Activated CD4-positive, CD25-positive, alpha-beta regulatory T cell treated with anti-CD3 and anti-CD28 coated beads, Interleukin-2, amount 50 U/mL, for 72 hours (primary cell): ENCODE data around the gene RBL2.
A peak's percentile ranks its signal among the peaks of the same experiment; 100 is the strongest.
"Not testable (repeated sequence)": the region's sequence is repeated elsewhere in the genome, so short reads cannot be mapped to it uniquely, and the experiment has no call there.

ENCODE experiments used
- DNase-seq: peaks from one replicate; pipeline ENCODE4 v3.0.0; 2021

The RBL2 gene

DNA sequence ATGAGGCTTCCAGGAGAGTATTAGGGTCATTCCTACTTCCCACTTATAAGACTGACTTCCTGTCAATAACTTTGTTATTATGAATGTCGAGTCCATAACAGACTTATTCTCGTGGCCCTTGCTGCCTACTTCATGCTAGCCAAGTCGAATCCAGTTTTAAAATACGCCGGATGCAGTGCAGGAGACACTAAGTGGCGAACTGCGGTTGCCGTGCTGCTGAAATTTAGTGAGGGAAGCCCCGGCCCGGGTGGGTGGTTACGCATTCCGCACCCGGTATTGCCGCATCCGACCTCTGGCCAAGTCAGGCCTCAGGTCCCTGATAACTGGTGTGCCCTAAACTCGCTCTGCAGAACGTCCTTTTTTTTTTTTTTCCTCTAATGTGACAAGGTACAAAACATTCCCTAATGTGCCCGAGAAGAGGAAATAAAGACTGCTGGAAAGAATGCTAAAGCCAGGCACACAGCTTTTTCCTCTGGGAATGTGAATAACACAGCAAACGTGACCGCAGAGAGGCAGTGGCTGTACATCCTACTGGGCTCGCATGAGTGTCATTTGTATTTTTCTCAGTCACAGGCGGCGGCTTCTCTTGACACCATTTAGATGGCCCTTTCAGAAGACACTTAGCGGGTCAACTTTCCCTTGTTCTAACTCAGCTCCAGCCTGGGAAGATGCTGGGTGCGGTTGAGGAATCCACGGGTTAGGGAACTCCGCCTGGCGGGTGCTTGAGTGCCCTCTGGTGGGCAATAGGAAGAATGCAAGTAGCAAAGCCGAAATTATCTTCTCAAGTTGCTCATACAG, 75.8 kb downstream of the RBL2 start:
- peak; percentile 53 for DNase-seq

DNA sequence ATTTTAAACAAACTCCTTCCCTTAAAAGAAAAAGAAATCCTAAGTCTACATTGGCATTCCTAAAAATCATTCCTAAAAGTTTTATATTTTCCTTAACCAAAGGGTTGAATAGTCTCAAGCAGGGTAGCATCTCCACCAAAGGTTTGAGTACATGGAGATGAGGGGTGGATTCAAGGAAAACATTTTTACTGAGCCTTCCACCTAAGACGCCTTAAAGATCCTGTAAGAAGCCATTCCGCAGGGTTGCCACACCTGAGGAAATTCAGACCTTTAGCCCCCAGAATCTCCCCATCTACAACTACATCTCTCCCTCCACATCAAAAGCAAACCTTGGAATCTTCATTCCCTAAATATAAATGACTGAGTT, 76.4 kb downstream of the RBL2 start:
- DNase-seq: no peak

DNA sequence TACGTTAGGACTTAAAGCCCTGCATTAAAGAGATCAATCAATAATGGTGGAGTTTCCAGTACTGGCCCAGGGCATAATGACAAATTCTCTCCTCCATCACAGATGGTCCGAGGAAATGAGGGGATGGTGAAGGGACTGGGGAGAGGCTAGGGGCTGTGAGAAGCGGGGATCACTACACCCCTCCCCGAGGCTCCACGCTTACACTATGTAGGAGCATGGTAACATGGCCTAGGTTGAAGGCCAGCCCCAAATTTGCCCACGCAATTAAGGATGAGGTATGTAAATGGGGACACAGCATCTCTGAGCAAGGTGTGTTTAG, 76.8 kb downstream of the RBL2 start:
- DNase-seq: no peak

DNA sequence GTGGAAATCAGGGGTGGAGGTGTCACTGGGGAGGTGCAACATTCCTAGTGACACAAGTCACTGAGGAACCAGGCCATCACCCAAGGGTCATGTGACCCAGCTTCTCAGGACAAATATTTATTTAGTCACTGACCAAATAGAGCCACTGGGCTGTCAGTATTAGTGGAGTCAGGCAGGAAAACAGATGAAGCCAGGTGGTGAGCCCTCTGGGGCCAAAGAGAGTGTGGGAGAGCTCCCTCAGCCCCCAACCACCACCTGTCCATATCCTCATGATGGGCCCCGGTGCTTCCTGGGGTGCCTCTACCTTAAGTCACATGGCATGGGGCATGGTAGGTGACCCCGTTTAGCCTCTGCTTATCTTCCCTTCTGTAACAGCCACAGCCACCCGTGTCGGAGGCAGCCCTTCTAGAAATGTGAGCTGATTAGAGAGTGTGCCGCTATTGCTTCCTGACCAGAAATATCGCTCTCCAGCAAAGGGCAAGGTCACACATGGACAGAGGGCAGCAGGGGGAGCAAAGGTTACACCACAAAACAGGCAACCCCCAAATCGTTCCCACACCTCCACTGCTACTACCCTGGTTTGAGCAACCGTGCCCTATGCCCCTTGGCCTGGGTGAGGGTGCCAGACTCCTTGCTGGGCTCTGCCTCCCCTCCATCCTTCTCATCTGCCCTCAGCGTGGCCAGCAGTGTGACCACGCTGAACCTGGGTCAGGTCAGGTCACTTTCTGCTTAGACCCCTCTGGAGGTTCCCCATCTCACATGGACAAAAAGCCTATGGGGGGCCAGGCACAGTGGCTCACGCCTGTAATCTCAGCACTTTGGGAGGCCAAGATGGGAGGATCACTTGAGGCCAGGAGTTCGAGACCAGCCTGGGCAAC, 77.4 kb downstream of the RBL2 start:
- DNase-seq: no peak

DNA sequence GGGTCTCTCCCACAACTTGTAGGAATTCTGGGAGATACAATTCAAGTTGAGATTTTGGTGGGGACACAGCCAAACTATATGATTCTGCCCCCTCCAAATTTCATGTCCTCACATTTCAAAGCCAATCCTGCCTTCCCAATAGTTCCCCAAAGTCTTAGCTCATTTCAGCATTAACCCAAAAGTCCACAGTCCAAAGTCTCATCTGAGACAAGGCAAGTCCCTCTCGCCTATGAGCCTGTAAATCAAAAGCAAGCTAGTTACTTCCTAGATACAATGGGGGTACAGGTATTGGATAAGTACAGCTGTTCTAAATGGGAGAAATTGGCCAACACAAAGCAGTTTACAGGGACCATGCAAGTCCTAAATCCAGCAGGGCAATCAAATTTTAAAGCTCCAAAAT, 78.5 kb downstream of the RBL2 start:
- DNase-seq: not testable (repeated sequence)

DNA sequence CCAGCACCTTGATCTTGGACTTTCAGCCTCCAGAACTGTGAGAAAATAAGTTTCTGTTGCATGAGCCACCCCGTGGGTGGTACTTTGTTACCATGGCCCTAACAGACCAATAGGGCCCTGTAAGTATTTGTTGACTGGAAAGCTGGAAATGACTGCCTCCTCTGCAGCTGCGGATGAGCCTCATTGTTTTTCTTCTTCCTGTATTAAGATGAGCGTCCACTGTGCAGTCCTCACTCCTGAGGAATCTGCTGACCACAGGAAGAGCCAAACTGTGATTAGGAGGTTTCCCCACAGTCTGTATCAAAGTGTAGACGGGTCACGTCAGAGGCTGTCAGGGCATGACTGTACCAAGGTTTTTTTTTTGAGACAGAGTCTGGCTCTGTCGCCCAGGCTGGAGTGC, 81.0 kb downstream of the RBL2 start:
- no peak for DNase-seq

DNA sequence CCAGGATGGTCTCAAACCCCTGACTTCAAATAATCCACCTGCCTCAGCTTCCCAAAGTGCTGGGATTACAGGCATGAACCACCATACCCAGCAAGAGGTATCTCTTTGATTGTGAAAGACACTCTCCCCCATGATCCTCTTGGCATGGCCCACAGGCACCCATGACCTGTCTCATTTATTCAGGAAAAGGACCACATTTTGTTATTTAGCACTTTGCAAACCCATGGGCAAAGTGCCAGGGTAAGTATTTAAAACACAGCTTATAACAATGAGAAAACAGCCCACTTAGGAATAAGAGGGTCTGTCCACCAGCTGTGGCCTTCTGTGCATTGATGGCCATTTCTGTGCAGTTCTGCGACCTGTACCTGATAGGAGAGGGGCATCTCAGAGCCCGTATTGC, 81.5 kb downstream of the RBL2 start:
- DNase-seq: no peak

DNA sequence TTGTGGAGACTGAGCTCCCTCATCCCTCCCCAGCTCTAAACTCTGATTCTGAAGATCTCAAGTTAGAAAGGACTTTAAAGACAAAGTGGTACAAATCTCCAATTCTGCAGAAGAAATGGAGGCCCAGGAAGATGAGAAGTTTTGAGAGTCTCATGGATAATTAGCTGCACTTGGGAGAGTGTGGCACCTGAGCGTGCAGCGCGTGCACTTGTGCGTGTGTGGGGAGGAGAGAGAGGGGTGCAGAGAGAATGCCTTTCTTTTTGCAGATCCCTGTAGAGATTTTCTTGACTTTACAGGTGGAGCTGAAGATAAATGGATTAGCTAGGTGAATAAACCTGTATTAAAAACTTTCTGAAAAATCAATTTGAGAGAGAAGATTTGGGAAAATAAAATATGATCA, 83.6 kb downstream of the RBL2 start:
- no peak for DNase-seq

DNA sequence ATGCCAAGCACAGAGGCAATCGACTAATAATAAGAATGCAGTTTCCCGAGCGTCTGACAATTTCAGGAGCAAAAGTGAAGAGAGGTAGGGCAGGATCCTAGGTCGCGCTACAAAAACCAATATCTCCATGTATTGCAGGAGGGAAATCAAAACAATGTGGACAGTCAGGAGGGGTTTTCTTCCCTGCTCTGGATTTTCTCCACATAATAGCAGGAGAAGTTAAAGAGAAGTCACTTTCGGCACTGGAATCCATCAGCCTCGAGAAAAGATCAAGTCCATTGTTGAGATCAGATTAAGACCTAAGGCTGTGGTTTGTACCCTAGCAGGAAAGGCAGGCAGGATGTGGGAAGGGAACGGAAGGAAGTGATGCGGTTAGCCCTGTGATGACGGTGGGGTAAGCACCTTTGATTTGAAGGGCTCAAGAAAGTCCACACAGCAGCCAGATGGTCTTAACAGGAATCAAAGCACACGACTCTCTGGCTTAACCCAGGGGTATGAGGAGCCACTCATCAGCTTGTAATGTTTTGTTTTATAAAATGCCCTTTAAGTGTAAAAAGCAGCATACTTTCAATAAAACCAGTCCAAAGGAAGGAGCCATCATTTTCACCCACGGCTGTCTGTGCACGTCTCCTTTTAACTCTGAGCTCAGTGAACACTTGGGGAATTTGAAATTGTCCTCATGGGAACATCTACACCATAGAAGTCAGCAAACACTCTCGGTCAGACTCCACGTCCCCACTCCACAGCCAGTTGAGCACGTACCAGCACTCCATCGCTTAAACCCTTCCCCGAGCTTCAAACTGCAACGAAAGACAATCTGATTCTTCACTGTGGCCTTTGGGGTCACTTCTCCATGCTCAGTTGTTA, 84.5 kb downstream of the RBL2 start:
- DNase-seq: peak; percentile 68

DNA sequence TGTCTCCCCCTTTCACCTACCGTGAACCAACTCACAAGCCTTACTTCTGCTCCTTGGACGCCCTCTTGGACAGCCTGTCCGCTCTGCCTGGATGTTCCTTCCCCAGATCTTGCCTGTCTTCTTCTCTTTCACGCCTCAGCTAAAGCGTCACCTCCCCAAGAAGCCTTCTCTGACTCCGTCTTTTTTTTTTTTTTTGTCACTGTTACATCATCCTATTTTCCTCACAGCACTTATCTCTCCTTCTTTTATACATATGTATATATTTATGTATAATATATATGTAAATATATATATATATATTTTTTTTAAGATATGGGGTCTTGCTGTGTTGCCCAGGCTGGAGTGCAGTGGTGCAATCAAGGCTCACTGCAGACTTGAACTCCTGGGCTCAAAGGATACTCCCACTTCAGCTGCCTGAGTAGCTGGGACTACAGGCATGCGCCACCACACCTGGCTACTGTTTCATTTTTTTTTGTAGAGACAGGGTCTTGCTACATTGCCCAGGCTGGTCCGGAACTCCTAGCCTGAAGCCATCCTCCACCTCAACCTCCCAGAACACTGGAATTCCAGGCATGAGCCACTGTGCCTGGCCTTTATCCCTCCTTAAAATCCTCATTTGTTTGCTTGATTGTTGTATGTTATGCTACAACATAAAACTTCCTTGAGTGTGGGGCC, 85.3 kb downstream of the RBL2 start:
- no peak for DNase-seq

DNA sequence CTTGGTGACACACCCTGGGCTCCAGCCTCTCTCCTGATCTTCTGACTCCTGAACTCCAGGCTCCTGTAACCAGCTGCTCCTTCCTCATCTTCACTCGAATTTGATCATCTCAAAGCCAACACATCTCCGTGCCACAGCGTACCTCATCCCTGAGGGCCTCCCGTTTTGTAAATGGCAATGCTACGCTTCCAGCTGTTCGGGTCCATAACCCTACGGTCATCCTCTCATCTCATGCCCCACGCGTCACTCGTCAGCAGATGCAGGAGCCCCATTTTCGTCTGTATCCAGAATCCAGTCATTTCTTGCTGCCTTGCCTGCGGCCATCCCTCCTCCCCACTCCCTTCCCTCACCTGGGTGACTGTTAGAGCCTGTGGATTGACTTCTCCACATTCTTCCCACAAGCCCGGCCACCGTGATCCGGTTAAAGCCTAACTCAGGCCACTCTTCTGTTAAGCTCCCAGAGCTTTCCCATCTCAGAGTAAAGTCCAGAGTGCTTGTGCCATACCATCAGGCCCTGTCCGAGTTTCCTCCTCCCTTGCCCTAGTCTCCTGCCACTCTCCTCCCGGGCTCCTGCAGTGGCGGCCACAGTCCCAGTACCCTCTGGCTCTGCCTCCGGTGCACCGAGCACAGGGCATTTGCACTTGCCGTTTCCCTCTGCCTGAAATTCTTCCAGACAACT, 89.0 kb downstream of the RBL2 start:
- peak; percentile 14 for DNase-seq

DNA sequence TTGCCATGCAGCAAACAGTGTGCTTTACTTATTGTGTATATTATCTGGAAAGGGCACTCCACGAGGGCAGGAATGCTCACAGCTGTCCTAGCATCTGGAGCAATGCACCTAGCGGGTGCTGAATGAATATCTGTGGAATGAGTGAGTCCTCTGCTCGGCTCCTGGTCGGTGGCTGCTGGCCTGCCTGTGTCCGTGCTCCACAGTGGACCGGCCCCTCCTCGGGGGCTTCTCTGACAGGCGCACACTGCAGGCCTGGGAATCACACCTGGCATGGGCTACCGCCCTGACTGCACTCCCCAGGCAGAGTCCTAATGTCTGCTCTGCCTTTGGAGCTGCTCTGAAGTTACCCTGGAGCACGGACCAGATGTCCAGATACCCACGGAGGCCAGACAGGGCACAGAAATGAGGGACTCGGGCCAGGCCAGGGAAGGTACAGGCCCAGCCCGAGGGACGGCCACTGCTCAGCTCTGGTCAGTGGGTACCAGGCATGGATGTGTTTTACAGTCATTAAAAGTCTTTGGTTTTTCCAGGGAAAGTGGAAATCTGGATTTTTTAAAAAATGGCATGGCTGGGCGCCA, 89.8 kb downstream of the RBL2 start:
- DNase-seq: peak; percentile 21

DNA sequence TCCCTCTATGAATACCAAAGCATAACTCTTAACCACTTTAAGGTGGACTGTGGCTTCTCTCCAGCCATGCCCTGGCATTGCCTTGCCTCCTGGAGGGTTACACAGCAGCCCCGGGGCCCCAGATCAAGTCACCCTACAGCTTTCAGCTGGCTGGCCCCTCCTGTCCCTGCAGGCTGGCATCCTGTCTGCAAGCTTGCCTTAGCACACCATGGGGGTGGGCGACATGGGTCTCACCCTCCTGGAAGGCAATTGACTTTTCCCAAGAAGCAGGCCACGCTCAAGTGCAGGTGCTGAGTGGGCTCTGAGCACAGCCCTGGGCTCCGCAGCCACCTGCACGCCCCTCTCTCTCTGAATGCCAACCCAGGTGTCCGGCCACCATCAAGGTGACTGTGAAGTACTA, 94.5 kb downstream of the RBL2 start:
- DNase-seq: peak; percentile 27

DNA sequence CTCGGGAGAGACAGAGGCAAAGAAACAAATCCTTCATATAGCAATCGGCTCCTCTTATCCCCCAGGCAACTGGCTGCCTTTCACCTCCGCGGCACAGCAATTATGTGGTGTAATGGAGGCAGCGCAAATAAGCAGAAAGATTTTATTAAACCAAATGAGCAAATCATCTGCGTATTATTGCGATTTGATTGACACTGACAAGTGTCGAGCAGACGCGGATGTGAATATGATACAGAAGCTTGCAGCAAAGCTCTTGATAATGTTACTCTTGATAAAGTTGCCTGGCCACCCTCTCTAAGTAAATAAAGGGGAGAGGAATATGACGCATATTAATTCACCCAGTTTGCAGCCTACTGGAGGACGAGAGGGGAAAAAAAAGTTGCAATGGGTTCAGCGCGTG, 95.2 kb downstream of the RBL2 start:
- DNase-seq: no peak

DNA sequence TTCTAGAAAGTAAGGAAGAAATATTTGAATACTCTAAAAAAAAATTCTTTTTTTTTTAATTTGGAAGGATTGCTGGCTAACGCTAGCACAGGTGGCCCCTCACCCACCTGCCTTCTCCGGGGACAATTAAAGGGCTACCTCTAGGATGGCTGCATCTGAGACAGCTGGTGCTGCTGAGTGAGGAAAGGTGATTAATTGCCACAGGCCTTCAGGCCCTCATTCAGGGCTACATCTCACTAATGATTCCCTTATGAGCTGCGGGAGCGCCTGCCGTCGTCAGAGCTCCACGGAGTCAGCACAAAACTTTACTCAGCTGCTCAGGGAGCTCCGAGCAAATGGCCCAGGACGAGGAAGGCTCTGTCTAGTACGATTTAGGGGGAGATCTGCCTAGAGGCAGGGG, 95.8 kb downstream of the RBL2 start:
- no peak for DNase-seq

DNA sequence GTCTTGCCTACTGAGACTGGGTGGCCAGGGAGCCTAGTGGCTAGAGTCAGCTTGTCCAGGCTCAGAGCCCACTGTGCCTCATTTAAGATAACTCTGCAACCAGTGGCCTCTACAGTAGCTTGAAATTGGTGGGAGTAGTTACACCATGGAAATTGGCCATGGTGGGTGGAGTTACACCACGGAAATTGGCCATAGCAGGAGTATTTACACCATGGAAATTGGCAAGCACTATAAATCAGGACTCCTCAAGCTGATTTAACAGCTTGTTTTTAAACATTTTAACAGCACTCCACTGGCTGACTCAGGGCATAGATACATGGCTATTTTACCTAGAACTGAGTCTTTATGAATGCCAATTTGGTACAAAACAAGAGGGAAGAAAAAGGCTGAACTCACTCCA, 96.5 kb downstream of the RBL2 start:
- no peak for DNase-seq

DNA sequence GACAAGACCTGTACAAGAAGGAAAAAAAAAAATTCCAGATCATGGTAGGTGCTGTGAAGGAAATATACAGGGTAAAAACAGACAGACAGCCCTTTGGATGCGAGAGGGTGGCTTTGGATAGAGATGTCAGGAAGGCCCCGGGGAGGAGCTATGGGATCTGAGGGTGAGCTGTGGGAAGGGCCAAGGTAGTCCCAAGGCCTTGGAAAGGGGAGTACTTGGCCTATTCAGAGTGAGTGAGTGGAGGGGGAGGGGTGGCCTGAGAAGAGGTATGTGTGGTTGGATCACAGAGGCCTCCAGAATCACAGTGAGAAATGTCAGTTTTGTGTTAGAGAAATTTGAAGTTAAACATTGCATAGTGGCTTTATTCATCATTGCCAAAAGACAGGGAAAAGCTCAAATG, 99.9 kb downstream of the RBL2 start:
- DNase-seq: no peak

DNA sequence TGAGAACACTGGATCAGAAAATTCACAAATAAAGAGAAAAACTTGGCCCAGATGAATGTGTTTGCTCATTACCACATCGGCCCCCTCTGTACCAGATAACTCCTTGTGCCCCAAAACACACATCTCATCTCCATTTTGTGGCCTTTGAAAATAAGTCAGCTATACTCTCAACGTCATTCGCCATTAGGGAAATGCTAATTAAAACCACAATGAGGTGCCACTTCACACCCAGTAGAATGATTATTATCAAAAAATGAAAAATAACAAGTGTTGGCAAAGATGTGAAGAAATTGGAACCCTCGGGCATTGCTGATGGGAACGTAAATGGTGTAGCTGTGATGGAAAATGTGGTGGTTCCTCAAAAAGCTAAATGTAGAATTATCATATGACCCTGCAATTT, 103.4 kb downstream of the RBL2 start:
- DNase-seq: no peak

DNA sequence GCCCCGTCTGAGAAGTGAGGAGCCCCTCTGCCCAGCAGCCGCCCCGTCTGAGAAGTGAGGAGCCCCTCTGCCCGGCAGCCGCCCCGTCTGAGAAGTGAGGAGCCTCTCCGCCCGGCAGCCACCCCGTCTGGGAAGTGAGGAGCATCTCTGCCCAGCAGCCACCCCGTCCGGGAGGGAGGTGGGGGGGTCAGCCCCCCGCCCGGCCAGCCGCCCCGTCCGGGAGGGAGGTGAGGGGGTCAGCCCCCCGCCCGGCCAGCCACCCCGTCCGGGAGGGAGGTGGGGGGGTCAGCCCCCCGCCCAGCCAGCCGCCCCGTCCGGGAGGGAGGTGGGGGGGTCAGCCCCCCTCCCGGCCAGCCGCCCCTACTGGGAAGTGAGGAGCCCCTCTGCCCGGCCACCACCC, 105.1 kb downstream of the RBL2 start:
- not testable (repeated sequence) for DNase-seq

DNA sequence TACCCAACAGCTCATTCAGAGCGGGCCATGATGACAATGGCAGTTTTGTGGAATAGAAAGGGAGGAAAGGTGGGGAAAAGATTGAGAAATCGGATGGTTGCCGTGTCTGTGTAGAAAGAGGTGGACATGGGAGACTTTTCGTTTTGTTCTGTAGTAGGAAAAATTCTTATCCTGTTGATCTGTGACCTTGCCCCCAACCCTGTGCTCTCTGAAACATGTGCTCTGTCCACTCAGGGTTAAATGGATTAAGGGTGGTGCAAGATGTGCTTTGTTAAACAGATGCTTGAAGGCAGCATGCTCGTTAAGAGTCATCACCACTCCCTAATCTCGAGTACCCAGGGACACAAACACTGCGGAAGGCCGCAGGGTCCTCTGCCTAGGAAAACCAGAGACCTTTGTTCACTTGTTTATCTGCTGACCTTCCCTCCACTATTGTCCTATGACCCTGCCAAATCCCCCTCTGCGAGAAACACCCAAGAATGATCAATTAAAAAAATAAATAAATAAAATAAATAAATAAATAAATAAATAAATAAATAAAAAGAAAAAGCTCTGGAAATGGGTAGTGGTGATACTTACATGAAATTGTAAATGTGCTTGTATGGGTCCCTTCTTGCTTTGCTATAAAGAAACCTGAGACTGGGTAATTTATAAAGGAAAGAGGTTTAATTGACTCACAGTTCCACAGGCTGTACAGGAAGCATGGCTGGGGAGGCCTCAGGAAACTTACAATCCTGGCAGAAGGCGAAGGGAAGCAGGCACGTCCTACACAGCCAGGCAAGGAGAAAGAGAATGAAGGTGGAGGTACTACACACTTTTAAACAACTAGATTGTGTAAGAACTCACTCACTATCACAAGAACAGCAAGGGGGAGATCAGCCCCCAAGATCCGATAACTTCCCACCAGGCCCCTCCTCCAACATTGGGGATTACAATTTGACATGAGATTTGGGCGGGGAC, 105.8 kb downstream of the RBL2 start:
- not testable (repeated sequence) for DNase-seq
